ENCODE data around the gene CCL5. TPM values are rescaled to one million over a fixed set of nuclear protein-coding genes. Genes with fewer than 3 reads are reported as not detected.

Gene CCL5
- total RNA-seq, 1 donor from 2014 or later = 22.5 TPM

DNA sequence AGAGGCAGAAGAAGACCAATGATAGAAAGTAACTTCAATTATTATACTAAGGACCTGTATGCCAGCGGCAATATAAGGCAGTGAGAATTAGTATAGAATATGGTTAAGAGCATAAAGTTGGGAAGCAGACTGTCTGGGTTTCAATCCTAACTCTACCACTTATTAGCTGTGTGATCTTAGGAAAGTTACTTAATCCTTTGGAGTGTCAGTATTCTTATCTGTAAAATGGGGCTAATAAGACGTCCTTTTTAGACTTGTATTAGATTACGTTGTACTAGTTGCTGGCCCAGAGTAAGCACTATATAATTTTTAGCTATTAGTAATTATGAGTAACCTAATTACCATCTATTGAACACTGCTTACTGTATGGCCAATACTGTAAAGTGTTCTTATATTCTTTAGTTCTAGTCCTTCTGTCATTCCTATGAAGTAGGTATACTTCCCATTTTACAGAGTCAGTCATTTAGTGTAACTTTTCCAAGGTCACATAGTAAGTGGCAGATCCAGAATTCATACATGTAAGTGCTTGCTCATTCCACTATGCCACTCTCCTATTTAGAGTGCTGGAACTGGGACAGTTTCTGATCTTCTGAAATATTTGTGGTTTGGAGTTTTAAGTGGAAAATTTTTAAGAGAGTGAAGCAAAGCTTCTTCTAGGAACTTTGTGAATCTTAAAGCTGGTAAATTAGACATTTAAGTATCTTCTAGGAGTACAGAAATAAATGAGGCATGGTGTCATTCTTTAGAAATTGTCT is 33.9 kb downstream of the CCL5 start:
- H3K27ac ChIP-seq = no peak overlapping the region
- DNase-seq (no peak), ATAC-seq (no peak)
- H3K4me3 ChIP-seq = no peak overlapping the region
- TF ChIP-seq, protein P1, sequence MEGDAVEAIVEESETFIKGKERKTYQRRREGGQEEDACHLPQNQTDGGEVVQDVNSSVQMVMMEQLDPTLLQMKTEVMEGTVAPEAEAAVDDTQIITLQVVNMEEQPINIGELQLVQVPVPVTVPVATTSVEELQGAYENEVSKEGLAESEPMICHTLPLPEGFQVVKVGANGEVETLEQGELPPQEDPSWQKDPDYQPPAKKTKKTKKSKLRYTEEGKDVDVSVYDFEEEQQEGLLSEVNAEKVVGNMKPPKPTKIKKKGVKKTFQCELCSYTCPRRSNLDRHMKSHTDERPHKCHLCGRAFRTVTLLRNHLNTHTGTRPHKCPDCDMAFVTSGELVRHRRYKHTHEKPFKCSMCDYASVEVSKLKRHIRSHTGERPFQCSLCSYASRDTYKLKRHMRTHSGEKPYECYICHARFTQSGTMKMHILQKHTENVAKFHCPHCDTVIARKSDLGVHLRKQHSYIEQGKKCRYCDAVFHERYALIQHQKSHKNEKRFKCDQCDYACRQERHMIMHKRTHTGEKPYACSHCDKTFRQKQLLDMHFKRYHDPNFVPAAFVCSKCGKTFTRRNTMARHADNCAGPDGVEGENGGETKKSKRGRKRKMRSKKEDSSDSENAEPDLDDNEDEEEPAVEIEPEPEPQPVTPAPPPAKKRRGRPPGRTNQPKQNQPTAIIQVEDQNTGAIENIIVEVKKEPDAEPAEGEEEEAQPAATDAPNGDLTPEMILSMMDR (IDR thresholded peaks at IDR 0.05) = no peak
- H3K4me1 ChIP-seq = no peaks in the 10 kb centered on the region
- no peaks in the 10 kb centered on the region for H3K9me3 ChIP-seq
- no peaks in the 10 kb centered on the region for H3K27me3 ChIP-seq
- peaks cover 90% of the 10 kb centered on the region for H3K36me3 ChIP-seq
- intact Hi-C loops (cut with DNase I) = no loop called here

DNA sequence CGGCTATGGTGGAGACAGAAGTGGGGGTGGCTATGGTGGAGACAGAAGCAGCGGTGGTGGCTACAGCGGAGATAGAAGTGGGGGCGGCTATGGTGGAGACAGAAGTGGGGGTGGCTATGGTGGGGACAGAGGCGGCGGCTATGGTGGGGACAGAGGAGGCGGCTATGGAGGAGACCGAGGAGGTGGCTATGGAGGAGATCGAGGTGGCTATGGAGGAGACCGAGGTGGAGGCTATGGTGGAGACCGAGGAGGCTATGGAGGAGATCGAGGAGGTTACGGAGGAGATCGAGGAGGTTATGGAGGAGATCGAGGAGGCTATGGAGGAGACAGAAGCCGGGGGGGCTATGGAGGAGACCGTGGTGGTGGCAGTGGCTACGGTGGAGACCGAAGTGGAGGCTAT is 35.6 kb downstream of the CCL5 start:
- Histone ChIP-seq H3K27ac (no peak overlapping the region), H3K9me3 (no peaks in the 10 kb centered on the region), H3K4me3 (no peak overlapping the region), H3K4me1 (no peaks in the 10 kb centered on the region), H3K36me3 (peaks cover 97% of the 10 kb centered on the region), H3K27me3 (no peaks in the 10 kb centered on the region)
- TF ChIP-seq, protein P1 (IDR thresholded peaks at IDR 0.05) = no peak
- intact Hi-C loops (cut with DNase I) = no loop called here
- DNase-seq (no peak), ATAC-seq (no peak)

DNA sequence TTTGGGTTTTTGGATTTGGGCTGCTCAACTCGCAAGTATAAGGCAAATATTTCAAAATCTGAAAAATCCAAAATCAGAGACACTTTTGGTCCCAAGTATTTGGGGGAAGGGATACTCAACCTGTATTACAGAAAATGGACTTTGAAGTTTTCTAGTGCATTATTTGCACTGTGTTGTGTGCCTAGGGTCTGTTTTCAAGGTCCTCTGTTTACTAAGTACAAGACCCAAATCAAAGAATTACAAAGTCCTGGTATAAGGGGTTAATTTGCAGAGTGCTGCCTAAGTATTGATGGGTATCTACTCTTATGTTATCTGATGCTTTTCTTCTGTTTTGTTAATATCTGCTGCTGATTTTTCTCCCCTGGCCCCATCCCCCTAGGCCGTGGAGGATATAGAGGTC is 36.5 kb downstream of the CCL5 start:
- no peak for ATAC-seq
- Histone ChIP-seq H3K9me3 (no peaks in the 10 kb centered on the region), H3K4me3 (no peak overlapping the region), H3K27ac (no peak overlapping the region), H3K36me3 (peaks cover 99% of the 10 kb centered on the region), H3K27me3 (no peaks in the 10 kb centered on the region), H3K4me1 (no peaks in the 10 kb centered on the region)
- intact Hi-C loops (cut with DNase I) = no loop called here
- TF ChIP-seq, protein P1 (IDR thresholded peaks at IDR 0.05) = no peak
- no peak for DNase-seq

DNA sequence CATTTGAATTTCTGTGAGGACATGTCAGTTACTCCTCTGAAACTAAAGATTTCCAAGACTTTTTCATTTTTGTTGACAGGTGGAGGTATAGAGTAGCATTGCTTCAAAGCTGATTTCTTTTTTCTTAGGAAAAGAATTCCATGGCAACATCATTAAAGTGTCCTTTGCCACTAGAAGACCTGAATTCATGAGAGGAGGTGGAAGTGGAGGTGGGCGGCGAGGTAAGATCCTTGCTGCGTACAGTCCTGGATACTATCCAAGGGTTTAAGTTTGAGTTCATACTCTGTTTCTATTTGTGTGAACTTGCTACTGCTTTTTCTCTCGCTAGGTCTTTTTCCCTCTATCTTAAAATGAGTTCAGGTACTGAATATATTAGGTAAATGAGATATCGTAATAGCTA is 37.9 kb downstream of the CCL5 start:
- H3K9me3 ChIP-seq = no peaks in the 10 kb centered on the region
- peaks cover 100% of the 10 kb centered on the region for H3K36me3 ChIP-seq
- H3K4me1 ChIP-seq = no peaks in the 10 kb centered on the region
- TF ChIP-seq, protein P1 (IDR thresholded peaks at IDR 0.05) = no peak
- ATAC-seq = no peak
- H3K27ac ChIP-seq = no peak overlapping the region
- no peak overlapping the region for H3K4me3 ChIP-seq
- no peaks in the 10 kb centered on the region for H3K27me3 ChIP-seq
- no peak for DNase-seq
- intact Hi-C loops (cut with DNase I) = no loop called here

DNA sequence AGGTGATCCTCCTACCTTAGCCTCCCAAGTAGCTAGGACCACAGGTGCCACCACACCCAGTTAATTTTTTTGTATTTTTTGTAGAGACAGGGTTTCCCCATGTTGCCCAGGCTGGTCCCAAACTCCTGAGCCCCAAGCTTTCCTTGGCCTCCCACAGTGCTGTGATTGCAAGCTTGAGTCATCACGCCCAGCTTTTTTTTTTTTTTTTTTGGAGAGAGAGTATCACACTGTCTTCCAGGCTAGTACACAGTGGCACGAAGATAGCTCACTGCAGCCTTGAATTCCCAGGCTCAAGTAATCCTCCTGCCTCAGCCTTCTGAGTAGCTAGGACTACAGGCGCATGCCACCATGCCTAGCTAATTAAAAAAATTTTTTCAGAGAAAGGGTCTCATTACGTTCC is 38.7 kb downstream of the CCL5 start:
- peaks cover 100% of the 10 kb centered on the region for H3K36me3 ChIP-seq
- TF ChIP-seq, protein P1 (IDR thresholded peaks at IDR 0.05) = no peak
- intact Hi-C loops (cut with DNase I) = no loop called here
- no peak overlapping the region for H3K27ac ChIP-seq
- H3K9me3 ChIP-seq = no peaks in the 10 kb centered on the region
- no peaks in the 10 kb centered on the region for H3K27me3 ChIP-seq
- no peak overlapping the region for H3K4me3 ChIP-seq
- H3K4me1 ChIP-seq = no peaks in the 10 kb centered on the region
- DNase-seq (no peak), ATAC-seq (no peak)
